H7 (cell line): ENCODE data around the gene MCM3AP. TPM values are rescaled to one million over a fixed set of nuclear protein-coding genes. Genes with fewer than 3 reads are reported as not detected.
A peak's percentile ranks its signal among the peaks of the same experiment; 100 is the strongest.

Experiments
- DNase-seq: peaks from one replicate; pipeline ENCODE4 v3.0.0; 2012
- H3K27me3 ChIP-seq: 2 replicates; pipeline ENCODE4 v1.6.0; 2011; ENCODE audit warnings: mild to moderate bottlenecking, low read length; ENCODE audit not compliant: control insufficient read depth, insufficient read depth
- H3K36me3 ChIP-seq: replicated peaks from 2 replicates; pipeline ENCODE4 v1.5.1; 2011; ENCODE audit warnings: low read length; ENCODE audit not compliant: control insufficient read depth, insufficient read depth
- H3K4me3 ChIP-seq: 2 replicates; pipeline ENCODE4 v1.5.1; 2011; ENCODE audit warnings: low read depth, mild to moderate bottlenecking, control low read depth, low read length, moderate library complexity; ENCODE audit not compliant: insufficient read depth
- total RNA-seq: library from RNA; depleted of rRNA; stranded (reverse); fragments of >200 nt; shearing (Covaris generic); gene quantifications from 2 replicates; pipeline ENCODE4 v1.2.3, GENCODE V29; 2014

Gene MCM3AP
- total RNA-seq, 1 experiment from 2014 or later, result 84.8 TPM

- no peak for DNase-seq
- H3K4me3 ChIP-seq, result no peak overlapping the region
- H3K36me3 ChIP-seq, result peaks cover 61% of the 10 kb centered on the region
- H3K27me3 ChIP-seq, result no peaks in the 10 kb centered on the region
Observed at GRCh38 chr21:46269466-46269865, 15.9 kb downstream of the MCM3AP start.

- H3K36me3 ChIP-seq, result peaks cover 57% of the 10 kb centered on the region
- no peak for DNase-seq
- H3K4me3 ChIP-seq, result no peak overlapping the region
- H3K27me3 ChIP-seq, result no peaks in the 10 kb centered on the region
Observed at GRCh38 chr21:46268371-46268770, 17.0 kb downstream of the MCM3AP start.

GRCh38 chr21:46266946-46267345, 18.5 kb downstream of the MCM3AP start:
- Histone ChIP-seq H3K36me3 (peaks cover 46% of the 10 kb centered on the region), H3K27me3 (no peaks in the 10 kb centered on the region), H3K4me3 (no peak overlapping the region)
- no peak for DNase-seq

- Histone ChIP-seq H3K27me3 (no peaks in the 10 kb centered on the region), H3K4me3 (no peak overlapping the region), H3K36me3 (peaks cover 45% of the 10 kb centered on the region)
- DNase-seq, result no peak
Observed at GRCh38 chr21:46265736-46266525, 19.5 kb downstream of the MCM3AP start.

GRCh38 chr21:46264690-46265144, 20.7 kb downstream of the MCM3AP start:
- Histone ChIP-seq H3K4me3 (no peak overlapping the region), H3K27me3 (no peaks in the 10 kb centered on the region), H3K36me3 (peaks cover 47% of the 10 kb centered on the region)
- peak; percentile 68 for DNase-seq

GRCh38 chr21:46264046-46264689, 21.2 kb downstream of the MCM3AP start:
- Histone ChIP-seq H3K36me3 (peaks cover 41% of the 10 kb centered on the region), H3K27me3 (no peaks in the 10 kb centered on the region), H3K4me3 (no peak overlapping the region)
- DNase-seq, result no peak

- H3K36me3 ChIP-seq, result peaks cover 54% of the 10 kb centered on the region
- H3K27me3 ChIP-seq, result no peaks in the 10 kb centered on the region
- no peak overlapping the region for H3K4me3 ChIP-seq
- DNase-seq, result peak; percentile 60
Observed at GRCh38 chr21:46256501-46256994, 28.9 kb downstream of the MCM3AP start.

- H3K27me3 ChIP-seq, result no peaks in the 10 kb centered on the region
- H3K36me3 ChIP-seq, result peaks cover 52% of the 10 kb centered on the region
- no peak overlapping the region for H3K4me3 ChIP-seq
- DNase-seq, result no peak
Observed at GRCh38 chr21:46255758-46256337, 29.6 kb downstream of the MCM3AP start.

GRCh38 chr21:46255166-46255565, 30.2 kb downstream of the MCM3AP start:
- Histone ChIP-seq H3K4me3 (no peak overlapping the region), H3K27me3 (no peaks in the 10 kb centered on the region), H3K36me3 (peaks cover 51% of the 10 kb centered on the region)
- DNase-seq, result no peak

- no peaks in the 10 kb centered on the region for H3K27me3 ChIP-seq
- H3K4me3 ChIP-seq, result no peak overlapping the region
- DNase-seq, result no peak
- peaks cover 57% of the 10 kb centered on the region for H3K36me3 ChIP-seq
Observed at GRCh38 chr21:46254208-46254975, 31.0 kb downstream of the MCM3AP start.

GRCh38 chr21:46253610-46254124, 31.7 kb downstream of the MCM3AP start:
- DNase-seq, result no peak
- H3K27me3 ChIP-seq, result no peaks in the 10 kb centered on the region
- H3K4me3 ChIP-seq, result no peak overlapping the region
- H3K36me3 ChIP-seq, result peaks cover 54% of the 10 kb centered on the region

GRCh38 chr21:46252840-46253239, 32.6 kb downstream of the MCM3AP start:
- Histone ChIP-seq H3K27me3 (no peaks in the 10 kb centered on the region), H3K36me3 (peaks cover 53% of the 10 kb centered on the region), H3K4me3 (no peak overlapping the region)
- DNase-seq, result no peak

GRCh38 chr21:46250146-46250725, 35.2 kb downstream of the MCM3AP start:
- H3K36me3 ChIP-seq, result peaks cover 52% of the 10 kb centered on the region
- no peaks in the 10 kb centered on the region for H3K27me3 ChIP-seq
- H3K4me3 ChIP-seq, result no peak overlapping the region
- no peak for DNase-seq

GRCh38 chr21:46248827-46249226, 36.6 kb downstream of the MCM3AP start:
- H3K27me3 ChIP-seq, result no peaks in the 10 kb centered on the region
- H3K4me3 ChIP-seq, result no peak overlapping the region
- no peak for DNase-seq
- peaks cover 52% of the 10 kb centered on the region for H3K36me3 ChIP-seq
